Lower lobe of right lung (tissue), 2 donors: ENCODE measurements around the gene ELL. TPM values are rescaled to one million over a fixed set of nuclear protein-coding genes. Genes with fewer than 3 reads are reported as not detected.

Experiments used
- ATAC-seq, 2 donors: fragments of 200-7000 bp; cut with Tn5 transposase; one replicate each; pipeline ENCODE4 v1.9.1; 2020 to 2022; ENCODE audit warnings: mild to moderate bottlenecking in 2 of 2, moderate library complexity in 2 of 2
- DNase-seq: peaks from one replicate; pipeline ENCODE4 v3.0.0-alpha.2; 2020
- H3K27ac ChIP-seq: fragments of 200-600 bp; one replicate; pipeline ENCODE4 v1.8.0; 2022
- H3K27me3 ChIP-seq: fragments of 200-600 bp; one replicate; pipeline ENCODE4 v1.8.0; 2022; ENCODE audit warnings: low read depth
- H3K36me3 ChIP-seq: fragments of 200-600 bp; one replicate; pipeline ENCODE4 v1.8.0; 2022; ENCODE audit warnings: mild to moderate bottlenecking
- H3K4me1 ChIP-seq: fragments of 200-600 bp; one replicate; pipeline ENCODE4 v1.8.0; 2022
- H3K4me3 ChIP-seq: fragments of 200-600 bp; one replicate; pipeline ENCODE4 v1.8.0; 2022; ENCODE audit warnings: mild to moderate bottlenecking
- H3K9me3 ChIP-seq: fragments of 200-600 bp; one replicate; pipeline ENCODE4 v1.8.0; 2022
- intact Hi-C: fragments of 100-400 bp; cut with DNase I; formaldehyde crosslinking; loops from one replicate; pipeline ENCODE4 v1.11.0; 2022
- total RNA-seq: library from RNA; stranded (reverse); fragmentation: NEBNext Ultra II Directional; extraction: Animal tissue kit (Norgen Biotek cat#: 25700); gene quantifications from one replicate; pipeline ENCODE4 v1.2.1, GENCODE V29; 2021
- TF ChIP-seq, protein P1 (sequence below): fragments of 200-600 bp; IDR thresholded peaks from one replicate; pipeline ENCODE4 v1.8.0; 2022; ENCODE audit warnings: antibody characterized with exemption, mild to moderate bottlenecking
- donor health status: DM: no; HTN: yes; CAD: no; lungs with severe emphysema.

Gene ELL
- total RNA-seq, 1 donor from 2014 or later = 19.7 TPM

- Histone ChIP-seq H3K27me3 (no peaks in the 10 kb centered on the region), H3K4me1 (peaks cover 83% of the 10 kb centered on the region), H3K9me3 (no peaks in the 10 kb centered on the region), H3K4me3 (no peak overlapping the region), H3K36me3 (no peaks in the 10 kb centered on the region), H3K27ac (peak overlapping the region; percentile 71)
- DNase-seq = no peak
- ATAC-seq = no peak
- intact Hi-C loops = no loop called here
- TF ChIP-seq, protein P1, sequence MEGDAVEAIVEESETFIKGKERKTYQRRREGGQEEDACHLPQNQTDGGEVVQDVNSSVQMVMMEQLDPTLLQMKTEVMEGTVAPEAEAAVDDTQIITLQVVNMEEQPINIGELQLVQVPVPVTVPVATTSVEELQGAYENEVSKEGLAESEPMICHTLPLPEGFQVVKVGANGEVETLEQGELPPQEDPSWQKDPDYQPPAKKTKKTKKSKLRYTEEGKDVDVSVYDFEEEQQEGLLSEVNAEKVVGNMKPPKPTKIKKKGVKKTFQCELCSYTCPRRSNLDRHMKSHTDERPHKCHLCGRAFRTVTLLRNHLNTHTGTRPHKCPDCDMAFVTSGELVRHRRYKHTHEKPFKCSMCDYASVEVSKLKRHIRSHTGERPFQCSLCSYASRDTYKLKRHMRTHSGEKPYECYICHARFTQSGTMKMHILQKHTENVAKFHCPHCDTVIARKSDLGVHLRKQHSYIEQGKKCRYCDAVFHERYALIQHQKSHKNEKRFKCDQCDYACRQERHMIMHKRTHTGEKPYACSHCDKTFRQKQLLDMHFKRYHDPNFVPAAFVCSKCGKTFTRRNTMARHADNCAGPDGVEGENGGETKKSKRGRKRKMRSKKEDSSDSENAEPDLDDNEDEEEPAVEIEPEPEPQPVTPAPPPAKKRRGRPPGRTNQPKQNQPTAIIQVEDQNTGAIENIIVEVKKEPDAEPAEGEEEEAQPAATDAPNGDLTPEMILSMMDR = no peak
These were observed 36.9 kb downstream of the ELL start for GRCh38 chr19:18484992-18485391.

DNA sequence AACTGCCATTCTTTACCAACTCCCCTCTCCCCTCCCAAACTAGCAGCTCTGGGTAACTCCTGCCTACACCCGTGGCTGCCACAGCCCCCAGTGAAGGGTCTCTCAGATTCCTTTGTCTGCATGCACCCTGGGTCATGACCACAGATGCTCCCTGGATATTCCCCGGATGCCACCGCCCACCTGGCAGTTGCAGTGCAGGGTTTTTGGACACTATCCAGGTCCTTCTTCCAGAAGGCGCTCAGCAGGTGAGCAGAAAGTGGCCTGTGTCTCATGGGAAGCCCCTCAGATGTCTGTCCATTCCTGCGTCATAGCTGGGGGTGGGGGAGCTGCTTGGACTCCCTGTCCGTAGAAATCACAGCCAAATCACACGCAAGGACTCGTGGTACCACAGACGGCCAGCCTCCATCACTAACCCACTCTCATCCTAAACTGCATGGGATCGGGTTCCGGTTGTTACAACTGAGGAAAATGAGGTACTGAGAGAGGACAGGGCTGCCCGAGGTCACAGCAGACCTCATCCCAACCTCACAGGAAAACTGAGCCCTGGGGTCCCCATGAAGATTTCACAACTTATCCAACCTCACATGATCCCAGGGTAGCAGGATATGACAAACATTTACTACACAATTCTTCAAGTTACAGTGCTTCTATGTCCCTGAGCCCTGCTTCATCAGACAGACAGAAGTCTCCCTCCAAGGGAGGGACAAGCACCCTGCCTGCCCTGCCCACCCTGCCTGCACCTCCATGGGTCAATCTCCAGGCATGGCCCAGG lies 38.6 kb downstream of the ELL start:
- H3K36me3 ChIP-seq = no peaks in the 10 kb centered on the region
- no peaks in the 10 kb centered on the region for H3K9me3 ChIP-seq
- ATAC-seq (no peak), DNase-seq (no peak)
- intact Hi-C loops = no loop called here
- peaks cover 85% of the 10 kb centered on the region for H3K4me1 ChIP-seq
- no peaks in the 10 kb centered on the region for H3K27me3 ChIP-seq
- no peak overlapping the region for H3K27ac ChIP-seq
- TF ChIP-seq, protein P1 = no peak
- no peak overlapping the region for H3K4me3 ChIP-seq

- no peak for DNase-seq
- intact Hi-C loops = no loop called here
These were observed 40.2 kb downstream of the ELL start for GRCh38 chr19:18481505-18482222.

GRCh38 chr19:18480006-18480691 lies 41.7 kb downstream of the ELL start:
- H3K4me3 ChIP-seq = peak overlapping the region; percentile 21

More at GRCh38 chr19:18481505-18482222, 40.2 kb downstream of the ELL start:
- Histone ChIP-seq H3K27ac (no peak overlapping the region), H3K4me3 (no peak overlapping the region), H3K36me3 (no peaks in the 10 kb centered on the region), H3K4me1 (peaks cover 84% of the 10 kb centered on the region), H3K27me3 (no peaks in the 10 kb centered on the region), H3K9me3 (no peaks in the 10 kb centered on the region)
- TF ChIP-seq, protein P1 = no peak
- no peak for ATAC-seq

More at GRCh38 chr19:18480006-18480691, 41.7 kb downstream of the ELL start:
- TF ChIP-seq, protein P1 = no peak
- no peaks in the 10 kb centered on the region for H3K9me3 ChIP-seq
- H3K27me3 ChIP-seq = no peaks in the 10 kb centered on the region
- ATAC-seq (peak; percentile 79), DNase-seq (peak; percentile 74)
- intact Hi-C loops = no loop called here
- peak overlapping the region; percentile 87 for H3K27ac ChIP-seq
- peaks cover 84% of the 10 kb centered on the region for H3K4me1 ChIP-seq
- H3K36me3 ChIP-seq = no peaks in the 10 kb centered on the region
